Ramos (cell line): ENCODE results near the gene IFRD1.

Experiments used
- in situ Hi-C: fragments of 300-500 bp; cut with MboI; formaldehyde crosslinking; loops from one replicate; pipeline ENCODE4 v1.14.3; 2022; ENCODE audit warnings: low sequenced_read_pairs; ENCODE audit not compliant: unreplicated experiment

Gene IFRD1, protein sequence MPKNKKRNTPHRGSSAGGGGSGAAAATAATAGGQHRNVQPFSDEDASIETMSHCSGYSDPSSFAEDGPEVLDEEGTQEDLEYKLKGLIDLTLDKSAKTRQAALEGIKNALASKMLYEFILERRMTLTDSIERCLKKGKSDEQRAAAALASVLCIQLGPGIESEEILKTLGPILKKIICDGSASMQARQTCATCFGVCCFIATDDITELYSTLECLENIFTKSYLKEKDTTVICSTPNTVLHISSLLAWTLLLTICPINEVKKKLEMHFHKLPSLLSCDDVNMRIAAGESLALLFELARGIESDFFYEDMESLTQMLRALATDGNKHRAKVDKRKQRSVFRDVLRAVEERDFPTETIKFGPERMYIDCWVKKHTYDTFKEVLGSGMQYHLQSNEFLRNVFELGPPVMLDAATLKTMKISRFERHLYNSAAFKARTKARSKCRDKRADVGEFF

DNA sequence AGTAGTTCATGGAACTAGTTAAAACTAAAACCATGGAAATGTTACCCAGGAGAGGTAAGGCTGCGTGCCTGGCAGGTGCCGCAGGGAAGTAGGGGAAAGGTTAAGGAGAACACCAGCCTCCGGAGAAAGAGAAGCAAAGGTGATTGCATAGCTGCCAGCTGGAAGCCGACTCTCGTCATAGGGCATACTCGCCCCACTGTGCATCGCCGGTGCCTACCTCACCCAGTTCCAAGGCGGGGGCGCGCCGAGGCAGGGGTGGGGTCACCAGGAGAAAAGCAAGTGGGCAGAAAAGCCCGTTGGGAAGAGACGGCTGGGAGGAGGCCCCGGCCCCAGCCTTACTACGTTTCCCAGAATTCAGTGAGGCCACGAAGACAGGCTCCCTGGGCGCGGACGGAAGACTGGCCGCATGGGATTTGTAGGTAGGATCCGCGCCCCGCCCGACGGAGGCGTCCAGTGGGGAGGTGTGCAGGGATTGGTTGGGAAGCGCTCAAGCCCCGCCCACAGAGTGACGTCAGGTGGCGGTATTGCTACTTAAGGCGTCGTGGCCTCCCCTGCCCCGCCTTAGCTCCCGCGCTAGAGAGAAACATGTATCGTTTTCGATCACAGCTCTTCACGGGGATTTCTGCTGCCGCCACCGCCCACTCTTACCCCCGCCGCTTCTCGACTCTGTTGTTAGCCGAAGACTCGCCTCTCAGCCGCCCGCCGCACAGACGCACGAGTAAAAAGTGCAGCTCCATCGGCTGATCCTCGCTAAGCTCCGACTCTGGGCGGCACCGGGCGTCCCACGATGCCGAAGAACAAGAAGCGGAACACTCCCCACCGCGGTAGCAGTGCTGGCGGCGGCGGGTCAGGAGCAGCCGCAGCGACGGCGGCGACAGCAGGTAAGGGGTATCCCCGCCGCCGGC lies at the start of gene IFRD1:
Gene IFRD1, plus strand, starts transcription at position 559 of the 905 bp plus-strand sequence. Its CDS starts 229 bp downstream, at position 788.
- in situ Hi-C loops = loop anchor here (10.0 kb wide), 1 partner anchor 245 kb away; the partner anchor contains the start of genes DOCK4 and ZNF277

DNA sequence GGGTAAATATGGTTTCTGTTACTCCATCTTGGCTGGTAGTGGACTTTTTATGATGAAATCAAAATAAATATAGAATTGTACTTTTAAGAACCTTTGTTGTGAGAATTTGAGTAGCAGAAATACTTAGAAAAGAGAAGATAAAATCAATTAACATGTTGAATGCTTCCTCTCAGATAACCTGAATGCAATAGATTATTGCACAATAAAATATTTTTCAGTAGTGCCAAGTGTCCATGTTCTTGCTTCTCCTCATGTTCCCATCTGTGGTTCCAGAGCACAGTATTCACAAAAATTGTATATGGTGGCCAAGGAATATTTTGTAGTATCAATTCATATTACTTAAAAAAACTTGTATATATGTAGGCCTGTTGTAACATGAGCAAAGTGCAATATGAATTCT lies 45.9 kb upstream of the IFRD1 start:
- in situ Hi-C loops = no loop called here

DNA sequence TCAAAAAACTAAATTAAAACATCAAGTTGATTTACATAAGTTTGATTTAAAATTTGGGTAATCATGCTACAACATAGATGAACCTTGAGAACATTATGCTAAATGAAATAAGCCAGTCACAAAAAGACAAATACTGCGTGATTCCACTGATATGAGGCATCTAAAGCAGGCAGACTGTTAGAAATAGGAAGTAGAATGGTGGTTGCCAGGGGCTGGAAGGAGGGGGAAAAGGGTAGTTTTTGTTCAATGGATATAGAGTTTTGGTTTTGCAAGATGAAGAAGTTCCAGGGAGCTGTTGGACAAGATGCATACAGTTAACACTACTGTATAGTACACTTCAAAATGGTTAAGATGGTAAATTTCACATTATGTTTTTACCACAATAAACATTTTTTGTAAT lies 45.0 kb upstream of the IFRD1 start:
- in situ Hi-C loops = no loop called here

DNA sequence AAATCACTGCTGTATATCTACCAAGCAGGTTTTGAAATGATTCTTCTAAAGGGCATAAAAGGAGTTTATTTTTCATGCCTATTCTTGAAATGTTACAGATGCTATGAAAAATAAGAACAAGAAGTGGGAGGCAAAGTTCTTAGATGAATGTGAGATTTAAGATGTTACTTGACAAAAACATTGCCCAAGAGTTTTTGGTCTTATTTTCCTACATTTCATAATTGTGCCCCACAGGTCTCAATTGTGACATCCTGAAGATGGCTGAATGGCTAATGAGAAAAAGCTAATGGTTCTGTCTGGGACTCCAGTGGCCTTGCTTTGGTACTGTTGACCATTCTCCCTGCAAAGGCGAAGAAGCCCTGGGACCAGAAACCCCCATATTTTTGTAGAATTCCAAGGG lies 43.0 kb upstream of the IFRD1 start:
- in situ Hi-C loops = no loop called here

DNA sequence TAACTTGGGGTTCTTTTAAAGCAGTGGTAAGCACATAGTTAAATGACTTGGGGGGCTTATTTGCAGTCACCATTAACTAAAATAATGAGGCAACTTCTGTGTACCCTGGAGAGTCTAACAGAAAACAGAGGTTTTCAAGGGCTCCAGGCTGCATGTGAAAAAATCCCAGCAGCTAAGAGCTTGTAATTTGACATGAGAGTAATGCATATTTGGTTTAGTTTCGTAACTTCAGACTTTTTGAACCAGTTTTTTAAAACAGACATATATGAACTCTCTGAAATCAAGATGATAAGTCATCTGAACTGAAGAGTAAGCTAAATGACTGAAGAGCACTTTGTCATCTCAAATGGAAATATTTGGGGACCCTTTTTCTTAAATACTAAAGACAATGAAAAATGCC lies 40.2 kb upstream of the IFRD1 start:
- in situ Hi-C loops = no loop called here

DNA sequence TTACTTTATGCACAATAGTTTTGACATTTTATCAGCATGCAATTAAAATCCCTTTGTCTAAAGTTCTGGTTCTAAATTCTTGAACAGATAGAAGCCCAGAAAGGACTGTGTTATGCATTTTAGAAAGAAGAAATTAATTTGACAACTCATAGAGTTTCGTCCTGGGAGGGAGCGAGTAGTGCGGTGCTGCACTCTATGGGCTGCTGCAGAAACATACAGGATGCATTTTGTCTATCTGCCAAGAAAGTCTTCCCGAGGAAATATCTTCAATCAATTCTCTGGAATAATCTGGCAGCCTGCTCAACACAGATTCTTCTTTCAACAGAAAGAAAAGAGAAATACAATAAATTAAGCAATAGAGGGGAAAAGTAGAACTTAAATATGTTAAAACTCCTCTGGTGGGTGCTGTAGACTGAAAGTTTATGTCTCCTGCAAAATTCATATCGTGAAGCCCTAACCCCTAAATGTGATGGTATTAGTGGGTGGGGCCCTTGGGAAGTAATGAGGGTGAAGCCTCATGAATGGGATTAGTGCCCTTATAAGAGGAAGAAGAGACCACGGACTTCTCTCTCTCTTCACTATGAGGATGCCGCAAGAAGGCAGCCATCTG lies 39.0 kb upstream of the IFRD1 start:
- in situ Hi-C loops = no loop called here

DNA sequence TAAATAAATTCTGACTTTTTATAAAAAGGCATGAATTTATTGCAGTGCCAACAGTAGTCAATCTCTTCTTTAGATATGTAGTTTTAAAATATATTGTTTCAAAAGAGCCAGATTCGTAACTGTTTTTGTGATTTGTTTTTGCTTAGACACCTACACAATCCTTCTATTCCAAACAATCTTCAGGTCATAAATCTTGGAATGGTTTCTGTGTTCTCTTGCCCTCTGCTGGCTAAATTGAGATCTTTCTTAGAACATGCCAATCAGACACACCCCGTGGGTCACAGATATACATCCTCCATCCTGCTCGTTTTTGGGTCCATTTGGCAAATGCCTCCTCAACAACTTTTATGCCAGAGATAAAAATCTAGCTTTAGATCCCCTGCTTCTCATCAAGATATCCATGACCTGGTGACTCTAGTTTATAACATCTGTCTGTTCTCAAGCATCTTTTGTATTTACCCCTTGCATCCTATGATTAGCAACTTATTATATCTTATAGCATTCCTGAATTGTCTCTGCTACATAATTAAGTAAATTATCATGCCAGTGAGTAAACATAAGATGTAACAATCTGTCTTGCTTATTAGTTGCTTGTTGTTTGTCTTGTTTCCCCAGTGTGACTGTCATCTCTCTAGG lies 35.3 kb upstream of the IFRD1 start:
- in situ Hi-C loops = no loop called here

DNA sequence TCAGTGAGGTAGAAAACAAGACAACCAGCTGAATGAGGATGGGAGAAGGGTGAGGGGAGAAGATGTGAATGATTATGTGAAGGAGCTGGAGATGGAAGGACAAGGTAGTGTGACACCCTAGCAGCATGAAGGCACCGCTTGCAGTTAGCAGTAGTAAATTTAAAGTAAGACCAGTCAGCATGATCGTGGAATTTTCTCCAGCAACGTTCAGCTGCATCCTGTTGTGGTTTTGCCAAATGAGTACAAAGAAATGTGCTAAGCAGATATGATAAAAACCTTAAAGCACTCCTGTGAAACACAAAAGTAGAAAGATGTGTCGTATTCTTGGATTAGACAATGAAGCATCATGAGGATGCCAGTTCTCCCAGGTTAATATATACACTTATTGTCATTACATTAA lies 34.1 kb upstream of the IFRD1 start:
- in situ Hi-C loops = no loop called here

DNA sequence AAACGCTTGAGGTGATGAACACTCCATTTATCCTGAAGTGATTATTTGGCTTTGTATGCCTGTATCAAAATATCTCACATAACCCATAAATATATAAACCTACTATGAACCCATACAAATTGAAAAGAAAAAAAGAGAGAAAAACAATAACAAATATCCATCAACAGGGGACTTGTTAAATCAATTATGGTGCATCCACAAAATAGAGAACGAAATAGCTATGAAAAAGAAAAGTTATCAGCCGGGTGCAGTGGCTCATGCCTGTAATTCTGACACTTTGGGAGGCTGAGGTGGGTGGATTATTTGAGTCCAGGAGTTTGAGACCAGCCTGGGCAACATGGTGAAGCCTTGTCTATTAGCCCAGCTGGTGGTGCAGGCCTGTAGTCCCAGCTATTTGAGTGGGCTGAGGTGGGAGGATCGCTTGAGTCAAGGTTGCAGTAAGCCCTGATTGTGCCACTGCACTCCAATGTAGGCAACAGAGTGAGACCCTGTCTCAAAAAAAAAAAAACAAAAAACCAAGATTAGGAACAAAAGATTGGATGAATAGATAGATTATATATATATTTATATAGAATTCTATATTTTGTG lies 30.6 kb upstream of the IFRD1 start:
- in situ Hi-C loops = no loop called here

DNA sequence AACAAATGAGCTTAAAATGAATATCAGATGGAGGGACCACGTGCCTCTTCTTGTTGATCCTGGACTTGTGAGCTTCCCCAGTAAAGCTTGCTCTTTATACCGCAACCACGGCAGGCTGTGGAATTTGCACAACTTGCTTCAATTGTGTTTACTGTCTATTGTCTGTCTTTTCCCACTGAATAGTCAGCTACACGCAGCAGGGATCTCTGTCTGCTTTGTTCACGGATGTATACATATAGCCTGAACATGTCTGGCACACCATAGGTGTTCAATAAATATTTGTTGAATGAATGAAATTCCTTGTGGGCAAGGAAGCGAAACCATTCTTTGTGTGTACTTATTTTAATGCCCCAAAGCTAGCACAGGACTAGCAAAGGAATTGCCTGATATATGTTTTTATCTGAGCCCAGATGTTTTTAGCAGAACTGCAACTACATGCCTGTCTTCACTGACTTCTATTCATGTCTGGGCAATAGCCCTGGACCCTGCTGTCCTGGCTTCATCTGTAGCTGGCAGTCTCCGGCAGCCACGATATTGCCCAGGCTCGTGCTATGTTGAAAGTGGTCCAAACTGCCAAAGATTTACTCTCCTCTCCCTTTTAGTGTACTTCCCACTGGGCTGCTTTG lies 29.9 kb upstream of the IFRD1 start:
- in situ Hi-C loops = no loop called here

DNA sequence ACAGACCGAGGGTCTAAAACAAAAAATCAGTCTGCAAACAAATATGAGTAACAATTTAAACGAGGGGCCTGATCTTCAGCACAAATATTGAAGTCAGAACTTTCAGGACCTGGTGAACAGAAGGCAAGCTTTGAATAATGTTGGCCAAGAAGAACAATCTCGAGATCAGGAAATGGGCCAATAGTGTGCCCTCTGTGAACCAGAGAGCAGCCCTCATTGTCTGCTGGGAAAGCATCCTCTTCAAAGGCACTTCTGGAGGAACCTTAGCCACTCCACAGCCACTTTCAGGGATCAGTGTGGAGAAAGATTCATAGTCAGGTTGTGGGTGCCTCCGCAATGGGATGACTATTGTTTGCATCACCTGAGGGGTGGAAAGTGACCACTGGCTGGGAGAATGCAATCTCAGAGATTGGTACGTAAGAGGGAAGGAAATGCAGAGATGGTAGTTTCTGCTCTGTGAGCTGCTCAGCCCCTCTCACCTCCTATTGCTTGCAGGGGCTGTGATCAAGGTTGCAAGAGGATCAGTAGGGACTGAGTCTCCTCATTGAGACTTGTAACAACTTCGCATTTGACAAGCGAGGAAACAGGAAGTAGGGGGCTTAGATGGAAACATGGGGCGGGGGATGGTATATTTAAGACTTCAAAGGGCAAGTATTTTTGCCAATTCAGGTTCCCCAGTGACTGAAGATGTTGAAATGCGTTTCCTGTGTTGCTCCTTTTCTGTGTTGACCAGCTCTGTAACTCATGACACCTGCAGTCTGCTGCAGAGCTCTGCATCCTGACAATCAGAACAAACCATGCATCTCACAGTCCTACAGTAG lies 28.4 kb upstream of the IFRD1 start:
- in situ Hi-C loops = no loop called here

DNA sequence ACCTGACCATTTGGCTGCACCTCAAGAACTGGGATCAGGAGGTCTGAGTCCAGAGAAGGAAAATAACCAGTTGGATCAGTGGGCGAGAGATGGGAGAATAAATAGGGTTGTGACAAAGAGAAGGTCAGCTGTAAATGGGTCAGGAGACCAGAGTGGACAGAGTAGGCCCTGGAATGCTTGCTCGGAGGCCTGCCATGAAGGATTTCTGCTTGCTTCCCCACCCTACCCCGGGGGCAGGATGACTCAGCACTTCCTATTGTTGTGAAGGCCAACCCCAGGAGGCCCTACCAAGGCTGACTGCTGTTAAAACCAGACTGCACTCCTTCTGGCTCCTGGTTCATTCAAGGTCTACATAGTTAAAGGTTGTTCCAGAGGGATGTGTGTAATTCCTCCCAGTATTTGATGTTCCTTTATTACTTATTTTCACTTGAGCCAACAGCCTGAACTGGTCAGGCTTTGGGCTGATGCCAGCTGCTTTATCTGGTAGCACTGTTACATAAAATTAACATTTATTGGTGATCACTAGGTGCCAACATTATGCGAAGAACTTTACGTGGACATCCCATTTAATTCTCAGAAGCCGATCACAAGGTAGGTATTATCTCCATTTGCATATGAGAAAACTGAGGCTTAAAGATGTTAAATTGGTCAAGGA lies 27.3 kb upstream of the IFRD1 start:
- in situ Hi-C loops = no loop called here

DNA sequence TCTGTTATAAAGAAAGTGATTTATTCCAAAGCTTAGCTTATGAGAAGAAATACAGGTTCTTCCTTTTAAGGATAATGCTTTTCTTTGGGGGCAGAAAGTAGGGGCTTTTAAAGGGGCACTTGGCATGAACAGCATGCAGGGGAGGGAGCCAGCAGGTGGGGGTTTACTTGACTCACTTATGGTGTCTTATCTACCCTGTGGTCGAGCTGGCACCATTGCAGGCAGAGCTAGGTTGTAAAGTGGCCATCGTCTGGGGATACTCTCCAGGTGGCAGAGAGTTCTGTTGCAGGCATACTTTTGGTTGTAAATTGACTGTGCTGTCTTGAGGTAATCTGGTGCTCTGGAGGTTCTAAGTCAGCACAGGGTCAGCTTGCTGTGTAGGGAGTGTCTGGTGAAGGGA lies 26.3 kb upstream of the IFRD1 start:
- in situ Hi-C loops = no loop called here

DNA sequence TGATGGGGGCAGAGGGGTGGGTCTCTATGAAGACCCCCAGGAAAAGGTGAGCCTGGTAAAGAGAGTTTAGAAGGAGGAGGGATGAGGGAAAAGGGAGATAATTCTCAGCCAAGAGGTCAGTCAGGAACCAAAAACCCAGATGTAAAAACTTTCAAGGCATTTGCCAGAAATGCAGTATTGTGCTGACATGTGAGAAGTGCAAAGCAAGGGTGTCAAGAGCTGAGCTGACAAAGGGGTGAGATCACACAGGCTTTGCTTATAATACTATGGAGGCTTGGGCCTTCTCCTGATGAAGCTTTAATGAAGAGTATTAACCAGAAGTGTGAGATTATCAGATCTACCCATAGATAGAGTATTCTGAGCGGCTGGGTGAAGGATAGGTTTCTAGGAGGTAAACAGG lies 22.3 kb upstream of the IFRD1 start:
- in situ Hi-C loops = no loop called here

DNA sequence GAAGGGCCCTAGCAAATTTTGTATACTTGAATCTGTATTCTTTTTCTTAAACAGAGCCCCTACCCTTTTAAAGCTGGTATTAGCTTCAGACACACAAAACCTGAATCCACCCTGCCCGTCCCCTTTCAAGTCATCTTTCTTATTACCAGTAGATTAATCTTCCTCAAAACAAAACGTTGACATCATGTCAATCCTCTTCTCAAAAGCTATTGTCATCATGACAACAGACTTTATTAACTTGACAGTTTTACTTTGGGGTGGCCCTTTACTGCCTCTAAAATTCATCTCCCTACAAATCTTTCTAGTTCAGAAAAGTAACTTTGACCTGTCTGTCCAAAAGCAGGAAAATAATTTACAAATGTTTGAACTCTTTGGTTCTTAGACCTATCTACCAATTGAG lies 21.5 kb upstream of the IFRD1 start:
- in situ Hi-C loops = no loop called here

DNA sequence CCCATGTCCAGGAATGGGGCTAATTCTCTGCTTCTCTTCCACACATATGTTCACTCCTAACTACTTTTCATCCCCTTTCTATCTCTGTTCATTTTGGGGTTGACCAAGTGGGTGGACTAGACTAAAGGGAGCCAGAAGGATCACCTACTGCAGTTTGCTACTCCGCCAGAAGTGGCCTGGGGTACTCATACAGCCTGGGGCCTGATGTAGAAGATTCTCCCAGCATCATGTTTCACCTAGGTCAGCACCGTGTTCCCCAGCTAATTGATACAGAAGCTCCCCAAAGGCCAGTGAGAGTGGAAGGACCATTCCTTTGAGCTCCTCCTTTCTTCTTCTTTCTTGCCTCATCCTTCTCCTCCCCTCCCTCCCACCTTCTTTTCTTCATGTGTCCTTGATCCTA lies 19.6 kb upstream of the IFRD1 start:
- in situ Hi-C loops = no loop called here

DNA sequence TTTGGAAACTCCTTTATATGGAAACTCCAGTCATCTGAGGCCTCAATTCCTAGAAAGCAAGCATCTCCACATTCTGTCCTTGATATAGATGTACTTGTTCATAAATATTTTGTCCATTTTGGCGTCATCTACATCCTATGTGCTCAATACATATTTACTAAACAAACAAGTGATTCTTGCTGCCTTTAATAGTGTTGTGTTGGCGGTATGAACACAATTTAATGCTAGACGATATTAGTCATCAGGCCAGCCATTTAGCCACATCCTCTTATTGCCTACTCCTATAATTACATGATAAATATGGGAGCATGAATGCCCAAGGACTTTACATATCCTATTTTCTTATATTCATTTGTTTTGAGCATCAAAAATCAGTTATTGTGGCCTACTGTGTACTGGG lies 18.5 kb upstream of the IFRD1 start:
- in situ Hi-C loops = no loop called here

DNA sequence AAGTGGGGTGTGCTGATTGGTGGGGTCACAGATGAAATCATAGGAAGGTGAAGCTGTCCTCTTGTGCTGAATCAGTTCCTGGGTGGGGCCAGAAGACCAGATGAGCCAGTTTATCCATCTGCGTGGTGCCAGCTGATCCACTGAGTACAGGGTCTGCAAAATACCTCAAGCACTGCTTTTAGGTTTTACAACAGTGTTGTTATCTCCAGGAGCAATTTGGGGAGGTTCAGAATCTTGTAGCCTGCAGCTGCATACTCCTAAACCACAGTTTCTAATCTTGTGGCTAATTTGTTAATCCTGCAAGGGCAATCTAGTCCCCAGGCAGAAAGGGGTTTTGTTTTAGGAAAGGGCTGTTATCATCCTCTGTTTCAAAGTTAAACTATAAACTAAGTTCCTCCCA lies 17.0 kb upstream of the IFRD1 start:
- in situ Hi-C loops = no loop called here
